Spleen (tissue), 11 donors: ENCODE measurements around the gene SF3B4. TPM values are rescaled to one million over a fixed set of nuclear protein-coding genes. Genes with fewer than 3 reads are reported as not detected.

Source experiments
- DNase-seq: peaks from one replicate; pipeline ENCODE4 v3.0.0-alpha.2; 2020
- H3K27ac ChIP-seq, 8 donors: fragments of 200-600 bp; sonication (generic) in 7 of 8; 1 replicate in 4 of 8; 2 replicates in 4 of 8; pipeline versions ENCODE4 v1.5.0 to v1.8.0; 2016 to 2021; ENCODE audit warnings: inconsistent platforms in 4 of 8, mild to moderate bottlenecking in 4 of 8, moderate library complexity in 1 of 8
- H3K27me3 ChIP-seq, 7 donors: fragments of 200-600 bp; sonication (generic) in 6 of 7; replicated peaks in 1 of 7; 1 replicate in 4 of 7; 2 replicates in 3 of 7; pipeline versions ENCODE4 v1.5.0 to v1.8.0; 2016 to 2021; ENCODE audit warnings: inconsistent platforms in 3 of 7, mild to moderate bottlenecking in 1 of 7
- H3K36me3 ChIP-seq, 6 donors: fragments of 200-600 bp; sonication (generic) in 5 of 6; 1 replicate in 4 of 6; 2 replicates in 2 of 6; pipeline versions ENCODE4 v1.5.0 to v1.8.0; 2016 to 2021; ENCODE audit warnings: inconsistent platforms in 2 of 6
- H3K4me1 ChIP-seq, 6 donors: fragments of 200-600 bp; sonication (generic) in 5 of 6; 1 replicate in 3 of 6; 2 replicates in 3 of 6; pipeline versions ENCODE4 v1.5.0 to v1.8.0; 2016 to 2021; ENCODE audit warnings: inconsistent platforms in 3 of 6
- H3K4me3 ChIP-seq, 8 donors: fragments of 200-600 bp; sonication (generic) in 7 of 8; 1 replicate in 4 of 8; 2 replicates in 4 of 8; pipeline versions ENCODE4 v1.5.0 to v1.8.0; 2016 to 2021; ENCODE audit warnings: inconsistent platforms in 4 of 8, mild to moderate bottlenecking in 4 of 8, moderate library complexity in 2 of 8
- H3K9me3 ChIP-seq, 8 donors: fragments of 200-600 bp; sonication (generic) in 7 of 8; 1 replicate in 4 of 8; 2 replicates in 4 of 8; pipeline versions ENCODE4 v1.5.0 to v1.8.0; 2016 to 2021; ENCODE audit warnings: inconsistent platforms in 4 of 8
- POLR2A ChIP-seq, 3 donors: fragments of 450-650 bp; IDR thresholded peaks; one replicate each; pipeline ENCODE4 v1.5.1; 2017; ENCODE audit warnings: antibody characterized with exemption in 3 of 3, mild to moderate bottlenecking in 1 of 3
- POLR2AphosphoS5 ChIP-seq, 3 donors: sonication (generic); formaldehyde crosslinking; IDR thresholded peaks; one replicate each; pipeline ENCODE4 v1.5.1; 2017; ENCODE audit warnings: antibody characterized with exemption in 3 of 3
- WGBS, 5 donors: extraction: QIAGEN DNeasy Blood & Tissue Kit in 3 of 5; methylation state at CpG; one replicate each; pipeline versions ENCODE4 v1.1.5 to v1.1.7; 2013 to 2018; 5-methylcytosine and 5-hydroxymethylcytosine counted together
- intact Hi-C: fragments of 100-400 bp; cut with DNase I; formaldehyde crosslinking; loops from one replicate; pipeline ENCODE4 v1.15.0; 2023; ENCODE audit warnings: low total_unique reads
- polyA plus RNA-seq, 3 donors: library from polyadenylated mRNA; stranded (reverse); fragments of 200-250 nt; gene quantifications; one replicate each; pipeline ENCODE4 v1.2.1, GENCODE V29; 2013
- total RNA-seq, 7 donors: library from RNA; depleted of rRNA in 3 of 7; stranded (reverse); fragments of >200 nt in 3 of 7; fragmentation: NEBNext Ultra II Directional in 4 of 7; extraction: Animal tissue kit (Norgen Biotek cat#: 25700) in 4 of 7; gene quantifications; one replicate each; pipeline versions ENCODE4 v1.1.0 to v1.2.1, GENCODE V29; 2016 to 2021
- TF ChIP-seq, protein P1 (sequence below), 11 experiments: fragments of 200-600 bp in 7 of 11; fragments of 450-650 bp in 4 of 11; sonication (generic) in 4 of 11; IDR thresholded peaks in 8 of 11; conservative IDR thresholded peaks in 3 of 11; 1 replicate in 7 of 11; 2 replicates in 4 of 11; pipeline versions ENCODE4 v1.4.0 to v1.8.0; 2016 to 2021; ENCODE audit warnings: antibody characterized with exemption in 11 of 11, inconsistent platforms in 4 of 11, mild to moderate bottlenecking in 1 of 11
- donor health status: healthy with polysubstance abuse.
- donor health status: DM: no; HTN: no; CAD: no; lungs with moderate emphysema.
- donor health status: DM: no; HTN: no; CAD: no.
- donor health status: Bipolar disorder and iron deficiency.
- donor health status: healthy.
- donor health status: DM: no; HTN: no; CAD: no.
- donor health status: DM: yes; HTN: yes; CAD: no.

The SF3B4 gene
- total and polyA plus RNA-seq, 10 donors: 17.6 to 43.8 (median 28.5) TPM

DNA sequence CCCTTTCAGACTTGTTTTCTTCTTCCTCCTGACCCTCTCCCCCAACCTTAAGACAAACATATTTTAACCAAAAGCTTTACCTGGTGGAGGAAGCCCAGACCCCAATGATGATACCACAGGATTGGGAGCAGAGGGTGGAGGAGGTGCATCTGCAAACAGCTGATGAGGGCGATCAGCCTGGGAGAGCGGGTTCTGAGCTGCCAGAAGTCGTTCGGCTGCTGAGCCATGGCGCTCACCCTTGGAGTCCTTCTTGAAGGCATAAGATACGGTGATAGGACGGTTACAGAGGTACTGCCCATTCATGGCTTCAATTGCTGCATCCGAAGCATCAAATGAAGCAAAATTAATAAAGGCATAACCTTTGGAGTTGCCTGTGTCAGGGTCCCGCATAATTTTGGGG lies 1.3 kb downstream of the SF3B4 start:
- H3K36me3 ChIP-seq: peaks cover 19 to 56% (median 47%) of the 10 kb centered on the region in 6 donors
- peak overlapping the region in 4 of 8 donors; percentile 81 to 97 (median 90) for H3K4me3 ChIP-seq
- TF ChIP-seq POLR2A (IDR thresholded peaks at IDR 0.05): no peak
- TF ChIP-seq, protein P1, sequence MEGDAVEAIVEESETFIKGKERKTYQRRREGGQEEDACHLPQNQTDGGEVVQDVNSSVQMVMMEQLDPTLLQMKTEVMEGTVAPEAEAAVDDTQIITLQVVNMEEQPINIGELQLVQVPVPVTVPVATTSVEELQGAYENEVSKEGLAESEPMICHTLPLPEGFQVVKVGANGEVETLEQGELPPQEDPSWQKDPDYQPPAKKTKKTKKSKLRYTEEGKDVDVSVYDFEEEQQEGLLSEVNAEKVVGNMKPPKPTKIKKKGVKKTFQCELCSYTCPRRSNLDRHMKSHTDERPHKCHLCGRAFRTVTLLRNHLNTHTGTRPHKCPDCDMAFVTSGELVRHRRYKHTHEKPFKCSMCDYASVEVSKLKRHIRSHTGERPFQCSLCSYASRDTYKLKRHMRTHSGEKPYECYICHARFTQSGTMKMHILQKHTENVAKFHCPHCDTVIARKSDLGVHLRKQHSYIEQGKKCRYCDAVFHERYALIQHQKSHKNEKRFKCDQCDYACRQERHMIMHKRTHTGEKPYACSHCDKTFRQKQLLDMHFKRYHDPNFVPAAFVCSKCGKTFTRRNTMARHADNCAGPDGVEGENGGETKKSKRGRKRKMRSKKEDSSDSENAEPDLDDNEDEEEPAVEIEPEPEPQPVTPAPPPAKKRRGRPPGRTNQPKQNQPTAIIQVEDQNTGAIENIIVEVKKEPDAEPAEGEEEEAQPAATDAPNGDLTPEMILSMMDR (IDR thresholded peaks at IDR 0.05 in 8 of 11, conservative IDR thresholded peaks at IDR 0.05 in 3 of 11): no peak
- H3K9me3 ChIP-seq: no peaks in the 10 kb centered on the region
- intact Hi-C loops: no loop called here
- H3K4me1 ChIP-seq: peaks cover 24 to 67% (median 42%) of the 10 kb centered on the region in 6 donors
- H3K27me3 ChIP-seq: no peaks in the 10 kb centered on the region
- no peak for DNase-seq
- 95 to 98% (median 96%) methylated on average over 9 of the region's 9 CpGs for WGBS, 5 donors
- no peak overlapping the region for H3K27ac ChIP-seq

- 66 to 96% (median 87%) methylated on average over 2 of the region's 2 CpGs for WGBS, 5 donors
- Histone ChIP-seq H3K4me1 (peaks cover 24 to 63% (median 42%) of the 10 kb centered on the region in 6 donors), H3K27ac (no peak overlapping the region), H3K9me3 (no peaks in the 10 kb centered on the region), H3K4me3 (peak overlapping the region in 1 of 8 donors; percentile 84), H3K27me3 (no peaks in the 10 kb centered on the region), H3K36me3 (peaks cover 19 to 59% (median 47%) of the 10 kb centered on the region in 6 donors)
- intact Hi-C loops: no loop called here
- DNase-seq: no peak
- TF ChIP-seq POLR2A (IDR thresholded peaks at IDR 0.05) (no peak), POLR2AphosphoS5 (IDR thresholded peaks at IDR 0.05) (no peak)
- TF ChIP-seq, protein P1 (IDR thresholded peaks at IDR 0.05 in 8 of 11, conservative IDR thresholded peaks at IDR 0.05 in 3 of 11): no peak
Measured at GRCh38 chr1:149925751-149926150, 1.9 kb downstream of the SF3B4 start.

- no peaks in the 10 kb centered on the region for H3K27me3 ChIP-seq
- H3K36me3 ChIP-seq: peaks cover 19 to 59% (median 47%) of the 10 kb centered on the region in 6 donors
- H3K9me3 ChIP-seq: no peaks in the 10 kb centered on the region
- peaks cover 24 to 62% (median 42%) of the 10 kb centered on the region in 6 donors for H3K4me1 ChIP-seq
- intact Hi-C loops: no loop called here
- H3K27ac ChIP-seq: no peak overlapping the region
- peak overlapping the region in 1 of 8 donors; percentile 84 for H3K4me3 ChIP-seq
- no peak for TF ChIP-seq POLR2AphosphoS5 (IDR thresholded peaks at IDR 0.05)
- no peak for TF ChIP-seq POLR2A (IDR thresholded peaks at IDR 0.05)
- TF ChIP-seq, protein P1 (IDR thresholded peaks at IDR 0.05 in 8 of 11, conservative IDR thresholded peaks at IDR 0.05 in 3 of 11): no peak
- DNase-seq: no peak
- 86 to 95% (median 90%) methylated on average over 3 of the region's 3 CpGs for WGBS, 5 donors
Measured at GRCh38 chr1:149925345-149925744, 2.3 kb downstream of the SF3B4 start.

DNA sequence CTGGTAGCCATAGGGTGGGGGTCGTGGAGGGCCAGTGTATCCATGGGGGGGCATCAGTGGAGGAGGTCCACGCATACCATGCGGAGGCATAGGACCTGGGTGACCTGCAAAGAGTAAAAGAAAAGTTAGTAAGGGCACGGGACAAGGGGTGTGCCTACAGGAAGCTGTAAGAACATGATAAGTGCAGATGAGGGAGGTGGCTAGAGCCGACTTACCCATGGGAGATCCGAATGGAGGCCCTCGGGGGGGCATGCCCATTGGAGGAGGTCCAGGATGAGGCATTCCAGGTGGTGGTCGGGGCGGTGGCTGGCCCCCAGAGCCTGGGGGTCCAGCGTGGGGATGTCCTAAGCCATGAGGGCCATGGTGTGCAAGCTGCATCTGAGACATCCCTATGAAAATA lies 4.0 kb downstream of the SF3B4 start:
- no peak for DNase-seq
- H3K4me3 ChIP-seq: no peak overlapping the region
- peaks cover 19 to 59% (median 47%) of the 10 kb centered on the region in 6 donors for H3K36me3 ChIP-seq
- H3K27me3 ChIP-seq: peaks cover 0 to 4% (median 0%) of the 10 kb centered on the region in 7 donors
- peaks cover 24 to 45% (median 34%) of the 10 kb centered on the region in 6 donors for H3K4me1 ChIP-seq
- H3K9me3 ChIP-seq: no peaks in the 10 kb centered on the region
- TF ChIP-seq POLR2AphosphoS5 (IDR thresholded peaks at IDR 0.05) (no peak), POLR2A (IDR thresholded peaks at IDR 0.05) (no peak)
- TF ChIP-seq, protein P1 (IDR thresholded peaks at IDR 0.05 in 8 of 11, conservative IDR thresholded peaks at IDR 0.05 in 3 of 11): no peak
- intact Hi-C loops: no loop called here
- no peak overlapping the region for H3K27ac ChIP-seq
- WGBS, 5 donors: 83 to 93% (median 86%) methylated on average over 10 of the region's 10 CpGs
